Cardiac muscle cell (in vitro differentiated cells and primary cell): ENCODE results near the gene ENTREP1. TPM values are rescaled to one million over a fixed set of nuclear protein-coding genes. Genes with fewer than 3 reads are reported as not detected.
A peak's percentile ranks its signal among the peaks of the same experiment; 100 is the strongest.

Experiments
- DNase-seq, 2 donors: peaks; one replicate each; pipeline versions ENCODE4 v3.0.0 to v3.0.0-alpha.2; 2010 to 2017; ENCODE audit warnings: low read depth in 1 of 2, low spot score in 1 of 2
- H3K27ac ChIP-seq: fragments of 200-600 bp; sonication (generic); 2 replicates; pipeline ENCODE4 v1.5.1; 2016
- H3K27me3 ChIP-seq: fragments of 200-600 bp; sonication (generic); 2 replicates; pipeline ENCODE4 v1.6.0; 2016; ENCODE audit warnings: control low read depth
- H3K36me3 ChIP-seq: fragments of 200-600 bp; sonication (generic); 2 replicates; pipeline ENCODE4 v1.5.1; 2016; ENCODE audit warnings: control low read depth
- H3K4me1 ChIP-seq: fragments of 200-600 bp; sonication (generic); 2 replicates; pipeline ENCODE4 v1.8.1; 2017; ENCODE audit warnings: low read depth, mild to moderate bottlenecking, mixed run types
- H3K4me3 ChIP-seq: fragments of 200-600 bp; sonication (generic); 2 replicates; pipeline ENCODE4 v1.5.1; 2016; ENCODE audit warnings: mild to moderate bottlenecking
- H3K9me3 ChIP-seq: fragments of 200-600 bp; sonication (generic); 2 replicates; pipeline ENCODE4 v1.5.1; 2017; ENCODE audit warnings: low read depth, mild to moderate bottlenecking, control low read depth
- polyA plus RNA-seq: library from polyadenylated mRNA; unstranded; fragments of >200 nt; fragmentation: Nextera tagmentation; extraction: Ambion mirVana; gene quantifications from 2 replicates; pipeline ENCODE4 v1.2.1, GENCODE V29; 2016
- total RNA-seq: library from RNA; depleted of rRNA; stranded (reverse); fragments of >200 nt; gene quantifications from 2 replicates; pipeline ENCODE4 v1.2.3, GENCODE V29; 2016
- TF ChIP-seq, protein P1 (sequence below): IDR thresholded peaks from 2 replicates; pipeline ENCODE4 v1.5.1; 2012; ENCODE audit warnings: low read depth, mild to moderate bottlenecking, low read length

The ENTREP1 gene
- total and polyA plus RNA-seq, 2 experiments from 2014 or later: 176 to 180 TPM

- Histone ChIP-seq H3K27me3 (no peaks in the 10 kb centered on the region), H3K36me3 (peaks cover 32% of the 10 kb centered on the region), H3K4me1 (peaks cover 14% of the 10 kb centered on the region), H3K4me3 (no peak overlapping the region), H3K9me3 (no peaks in the 10 kb centered on the region), H3K27ac (no peak overlapping the region)
- no peak for DNase-seq
- TF ChIP-seq, protein P1, sequence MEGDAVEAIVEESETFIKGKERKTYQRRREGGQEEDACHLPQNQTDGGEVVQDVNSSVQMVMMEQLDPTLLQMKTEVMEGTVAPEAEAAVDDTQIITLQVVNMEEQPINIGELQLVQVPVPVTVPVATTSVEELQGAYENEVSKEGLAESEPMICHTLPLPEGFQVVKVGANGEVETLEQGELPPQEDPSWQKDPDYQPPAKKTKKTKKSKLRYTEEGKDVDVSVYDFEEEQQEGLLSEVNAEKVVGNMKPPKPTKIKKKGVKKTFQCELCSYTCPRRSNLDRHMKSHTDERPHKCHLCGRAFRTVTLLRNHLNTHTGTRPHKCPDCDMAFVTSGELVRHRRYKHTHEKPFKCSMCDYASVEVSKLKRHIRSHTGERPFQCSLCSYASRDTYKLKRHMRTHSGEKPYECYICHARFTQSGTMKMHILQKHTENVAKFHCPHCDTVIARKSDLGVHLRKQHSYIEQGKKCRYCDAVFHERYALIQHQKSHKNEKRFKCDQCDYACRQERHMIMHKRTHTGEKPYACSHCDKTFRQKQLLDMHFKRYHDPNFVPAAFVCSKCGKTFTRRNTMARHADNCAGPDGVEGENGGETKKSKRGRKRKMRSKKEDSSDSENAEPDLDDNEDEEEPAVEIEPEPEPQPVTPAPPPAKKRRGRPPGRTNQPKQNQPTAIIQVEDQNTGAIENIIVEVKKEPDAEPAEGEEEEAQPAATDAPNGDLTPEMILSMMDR: no peak
Observed at GRCh38 chr9:69355232-69355631, 30.2 kb downstream of the ENTREP1 start.

GRCh38 chr9:69357030-69357775, 32.2 kb downstream of the ENTREP1 start:
- Histone ChIP-seq H3K4me3 (no peak overlapping the region), H3K9me3 (no peaks in the 10 kb centered on the region), H3K27ac (peak overlapping the region; percentile 73), H3K27me3 (no peaks in the 10 kb centered on the region), H3K4me1 (peaks cover 22% of the 10 kb centered on the region), H3K36me3 (peaks cover 32% of the 10 kb centered on the region)
- no peak for DNase-seq
- TF ChIP-seq, protein P1: no peak

- no peak for DNase-seq
- Histone ChIP-seq H3K4me3 (no peak overlapping the region), H3K4me1 (peaks cover 22% of the 10 kb centered on the region), H3K9me3 (no peaks in the 10 kb centered on the region), H3K27ac (peak overlapping the region; percentile 73), H3K36me3 (peaks cover 27% of the 10 kb centered on the region), H3K27me3 (no peaks in the 10 kb centered on the region)
- TF ChIP-seq, protein P1: no peak
Observed at GRCh38 chr9:69357821-69358220, 32.8 kb downstream of the ENTREP1 start.

GRCh38 chr9:69363191-69363590, 38.2 kb downstream of the ENTREP1 start:
- Histone ChIP-seq H3K4me3 (no peak overlapping the region), H3K36me3 (peaks cover 27% of the 10 kb centered on the region), H3K27me3 (no peaks in the 10 kb centered on the region), H3K9me3 (no peaks in the 10 kb centered on the region), H3K4me1 (peaks cover 21% of the 10 kb centered on the region), H3K27ac (peak overlapping the region; percentile 40)
- TF ChIP-seq, protein P1: no peak
- DNase-seq: no peak

DNA sequence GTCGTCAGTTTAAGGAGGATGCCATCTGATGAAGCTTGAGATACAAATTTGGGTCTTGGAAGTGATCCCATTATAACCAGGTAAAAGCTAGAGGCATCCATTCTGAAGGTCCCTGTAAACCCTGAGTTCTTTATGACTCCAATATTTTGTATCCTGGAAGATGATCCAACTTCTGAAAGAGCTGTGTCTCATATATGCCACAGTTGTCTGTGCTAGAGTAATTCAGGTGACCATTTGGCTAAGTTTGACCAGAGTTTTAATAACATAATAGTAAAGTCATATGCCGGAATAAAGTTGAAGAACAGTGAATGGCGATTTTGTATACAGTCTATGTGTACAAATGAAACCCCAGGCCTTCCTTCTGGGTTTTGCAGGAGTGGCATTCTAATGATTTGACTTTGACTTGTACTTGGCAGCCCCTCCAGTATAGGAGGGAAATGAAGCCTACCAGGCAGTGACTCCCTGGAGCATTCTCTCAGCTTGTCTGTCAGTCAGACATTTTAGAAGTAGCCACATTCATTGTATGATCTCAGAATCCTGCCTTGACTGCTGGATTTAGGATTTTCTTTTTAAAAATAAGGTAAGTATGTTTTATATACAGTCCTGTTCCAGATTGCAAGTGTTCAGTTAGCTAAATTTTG, 39.6 kb downstream of the ENTREP1 start:
- peaks cover 20% of the 10 kb centered on the region for H3K36me3 ChIP-seq
- no peaks in the 10 kb centered on the region for H3K27me3 ChIP-seq
- TF ChIP-seq, protein P1: no peak
- no peak for DNase-seq
- H3K4me3 ChIP-seq: no peak overlapping the region
- peak overlapping the region; percentile 66 for H3K27ac ChIP-seq
- peaks cover 21% of the 10 kb centered on the region for H3K4me1 ChIP-seq
- no peaks in the 10 kb centered on the region for H3K9me3 ChIP-seq
